CD4-positive, alpha-beta memory T cell (primary cell): ENCODE results near the gene FOXP1. TPM values are rescaled to one million over a fixed set of nuclear protein-coding genes. Genes with fewer than 3 reads are reported as not detected.

Experiments
- CTCF ChIA-PET: fragments of 350-600 bp; sonication (Branson Sonifier 250); formaldehyde crosslinking; loops from one replicate; lab custom pipeline; 2021; ENCODE audit warnings: inconsistent platforms; ENCODE audit not compliant: partially characterized antibody; lab: Charles Lee
- POLR2A ChIA-PET: fragments of 350-600 bp; sonication (Branson Sonifier 250); formaldehyde crosslinking; loops from one replicate; lab custom pipeline; 2021; ENCODE audit not compliant: partially characterized antibody; lab: Charles Lee
- DNase-seq, 5 donors: peaks; one replicate each; pipeline versions ENCODE4 v3.0.0 to v3.0.0-alpha.2; 2020 to 2022; ENCODE audit warnings: mixed read lengths in 1 of 5
- H3K27ac ChIP-seq: one replicate; pipeline ENCODE4 v1.7.0; 2013; ENCODE audit warnings: low read depth, low read length
- H3K27me3 ChIP-seq: 2 replicates; pipeline ENCODE4 v1.7.0; 2013; ENCODE audit warnings: mild to moderate bottlenecking, low read length, moderate library complexity; ENCODE audit not compliant: insufficient read depth
- H3K36me3 ChIP-seq: 2 replicates; pipeline ENCODE4 v1.7.0; 2013; ENCODE audit warnings: mild to moderate bottlenecking, low read length, moderate library complexity; ENCODE audit not compliant: insufficient read depth
- H3K4me1 ChIP-seq: 2 replicates; pipeline ENCODE4 v1.7.0; 2013; ENCODE audit warnings: mild to moderate bottlenecking, low read length, moderate library complexity; ENCODE audit not compliant: insufficient read depth
- H3K4me3 ChIP-seq, 2 donors: one replicate each; pipeline ENCODE4 v1.7.0; 2013; ENCODE audit warnings: low read length in 2 of 2, mild to moderate bottlenecking in 1 of 2
- H3K9me3 ChIP-seq, 2 donors: one replicate each; pipeline ENCODE4 v1.7.0; 2013; ENCODE audit warnings: low read length in 2 of 2, control low read depth in 1 of 2; ENCODE audit not compliant: control insufficient read depth in 1 of 2
- H3K27ac Mint-ChIP-seq, 7 donors: one replicate each; pipeline ENCODE4 v1.8.0; 2020 to 2021; ENCODE audit warnings: mixed read lengths in 7 of 7, mild to moderate bottlenecking in 6 of 7, inconsistent platforms in 3 of 7, moderate library complexity in 3 of 7
- H3K27me3 Mint-ChIP-seq, 2 donors: one replicate each; pipeline ENCODE4 v1.8.0; 2020 to 2021; ENCODE audit warnings: mixed read lengths in 2 of 2
- H3K36me3 Mint-ChIP-seq, 2 donors: one replicate each; pipeline ENCODE4 v1.8.0; 2020 to 2021; ENCODE audit warnings: mixed read lengths in 2 of 2, inconsistent platforms in 1 of 2, mild to moderate bottlenecking in 1 of 2
- H3K4me1 Mint-ChIP-seq, 4 donors: one replicate each; pipeline ENCODE4 v1.8.0; 2020 to 2021; ENCODE audit warnings: mixed read lengths in 4 of 4, mild to moderate bottlenecking in 1 of 4
- H3K4me3 Mint-ChIP-seq, 8 donors: one replicate each; pipeline ENCODE4 v1.8.0; 2020 to 2021; ENCODE audit warnings: mixed read lengths in 8 of 8, mild to moderate bottlenecking in 7 of 8, moderate library complexity in 6 of 8, inconsistent platforms in 3 of 8
- H3K9me3 Mint-ChIP-seq, 8 donors: one replicate each; pipeline ENCODE4 v1.8.0; 2020 to 2021; ENCODE audit warnings: mixed read lengths in 8 of 8, mild to moderate bottlenecking in 5 of 8, inconsistent platforms in 3 of 8, moderate library complexity in 1 of 8
- intact Hi-C: fragments of 100-400 bp; cut with micrococcal nuclease; formaldehyde crosslinking; loops from one replicate; pipeline ENCODE4 v1.15.1; 2023
- polyA plus RNA-seq, 2 donors: library from polyadenylated mRNA; unstranded; fragments of 300-500 nt; fragmentation: Illumina TruSeq; gene quantifications; one replicate each; pipeline ENCODE4 v1.2.3, GENCODE V29; 2021
- total RNA-seq, 2 experiments: library from RNA; stranded (reverse); gene quantifications; one replicate each; pipeline ENCODE4 v1.2.3, GENCODE V29; 2021

Gene FOXP1
- total and polyA plus RNA-seq, 4 experiments from 2014 or later, result 189 to 348 (median 279) TPM

DNA sequence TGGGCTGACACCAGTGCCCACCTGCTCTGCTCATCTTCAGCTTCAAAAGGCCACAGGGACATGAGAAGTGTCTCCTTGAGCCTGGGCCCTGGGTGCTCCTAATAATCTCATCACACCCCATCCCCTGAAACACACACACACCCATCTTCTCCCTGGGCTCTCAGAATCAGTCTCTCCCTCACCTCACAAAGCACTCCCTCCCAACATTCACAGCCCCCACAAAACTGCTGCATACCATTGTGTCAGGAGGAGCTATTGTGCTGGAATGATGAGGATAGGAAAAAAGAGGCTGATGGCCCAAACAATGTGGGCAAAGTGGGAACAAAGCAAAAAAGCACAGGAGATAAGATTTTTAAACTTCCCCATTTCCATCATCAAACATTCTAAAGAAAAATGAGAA, 16.8 kb downstream of the FOXP1 start:
- Histone ChIP-seq H3K27me3 (no peaks in the 10 kb centered on the region), H3K27ac (no peak overlapping the region), H3K36me3 (no peaks in the 10 kb centered on the region), H3K4me1 (no peaks in the 10 kb centered on the region), H3K9me3 (no peaks in the 10 kb centered on the region), H3K4me3 (no peak overlapping the region)
- no peak for DNase-seq
- peaks cover 0 to 5% (median under 1%) of the 10 kb centered on the region in 4 donors for H3K4me1 Mint-ChIP-seq
- H3K4me3 Mint-ChIP-seq, result no peak overlapping the region
- ChIA-PET POLR2A (no interaction called here), CTCF (interaction anchor here (1.5 kb wide), 1 partner anchor 15 kb away, joined by 3 read pairs; no protein-coding TSS in a partner anchor)
- no peaks in the 10 kb centered on the region for H3K27me3 Mint-ChIP-seq
- no peak overlapping the region for H3K27ac Mint-ChIP-seq
- intact Hi-C loops, result no loop called here
- peaks cover 3 to 14% of the 10 kb centered on the region in 2 donors for H3K36me3 Mint-ChIP-seq
- H3K9me3 Mint-ChIP-seq, result no peaks in the 10 kb centered on the region

DNA sequence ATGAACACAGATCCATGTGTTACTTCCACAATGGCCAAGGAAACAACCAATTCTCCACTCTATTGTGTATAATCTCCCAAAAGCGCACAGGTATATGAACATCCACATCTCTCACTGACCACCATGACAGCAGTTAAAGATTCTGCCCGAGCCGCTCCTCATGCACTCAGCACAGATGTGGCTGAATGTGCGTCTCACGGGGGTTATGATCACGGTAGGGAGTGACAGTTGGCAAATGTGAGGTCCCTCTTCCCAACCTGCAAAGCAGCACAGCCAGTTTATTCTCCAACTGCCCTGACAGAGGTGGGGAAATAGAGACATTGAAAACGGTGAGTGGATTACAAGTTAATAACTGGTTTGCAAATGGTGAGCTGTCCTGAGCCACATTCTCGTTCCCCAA, 17.6 kb downstream of the FOXP1 start:
- H3K36me3 ChIP-seq, result no peaks in the 10 kb centered on the region
- H3K4me3 ChIP-seq, result no peak overlapping the region
- H3K9me3 ChIP-seq, result no peaks in the 10 kb centered on the region
- Mint-ChIP-seq H3K4me1 (peaks cover 0 to 5% (median under 1%) of the 10 kb centered on the region in 4 donors), H3K27me3 (no peaks in the 10 kb centered on the region), H3K9me3 (no peaks in the 10 kb centered on the region), H3K36me3 (peaks cover 5 to 18% of the 10 kb centered on the region in 2 donors), H3K4me3 (no peak overlapping the region), H3K27ac (peak overlapping the region in 1 of 7 donors; percentile 14)
- H3K27ac ChIP-seq, result no peak overlapping the region
- intact Hi-C loops, result no loop called here
- no peaks in the 10 kb centered on the region for H3K4me1 ChIP-seq
- H3K27me3 ChIP-seq, result no peaks in the 10 kb centered on the region
- ChIA-PET CTCF (interaction anchor here (1.5 kb wide), 1 partner anchor 16 kb away, joined by 3 read pairs; no protein-coding TSS in a partner anchor), POLR2A (no interaction called here)
- DNase-seq, result no peak

DNA sequence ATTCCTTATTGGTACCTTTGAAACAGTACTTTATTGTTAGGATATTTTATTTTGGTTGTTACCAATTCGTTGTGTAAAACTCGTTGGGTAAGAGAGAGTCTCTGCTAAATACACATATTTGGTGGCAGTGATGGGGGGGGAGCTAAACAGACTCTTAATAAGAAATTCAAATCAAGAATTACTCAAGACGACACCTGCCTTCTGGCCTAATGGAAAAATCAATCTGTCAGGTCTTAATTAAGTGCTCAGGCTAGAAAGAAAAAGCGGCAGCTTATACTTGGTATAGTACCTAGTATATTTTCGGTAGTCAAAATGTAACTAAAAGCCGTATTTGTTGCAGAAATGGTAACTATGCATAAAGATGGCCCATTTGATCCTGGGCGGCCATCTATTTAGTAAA, 18.2 kb downstream of the FOXP1 start:
- Mint-ChIP-seq H3K4me1 (peaks cover 0 to 5% (median 2%) of the 10 kb centered on the region in 4 donors), H3K4me3 (no peak overlapping the region), H3K36me3 (peaks cover 8 to 24% of the 10 kb centered on the region in 2 donors), H3K27ac (no peak overlapping the region), H3K27me3 (no peaks in the 10 kb centered on the region), H3K9me3 (no peaks in the 10 kb centered on the region)
- DNase-seq, result no peak
- Histone ChIP-seq H3K4me3 (no peak overlapping the region), H3K4me1 (no peaks in the 10 kb centered on the region), H3K36me3 (no peaks in the 10 kb centered on the region), H3K27me3 (no peaks in the 10 kb centered on the region), H3K27ac (no peak overlapping the region), H3K9me3 (no peaks in the 10 kb centered on the region)
- intact Hi-C loops, result no loop called here
- CTCF ChIA-PET, result no interaction called here
- POLR2A ChIA-PET, result no interaction called here

DNA sequence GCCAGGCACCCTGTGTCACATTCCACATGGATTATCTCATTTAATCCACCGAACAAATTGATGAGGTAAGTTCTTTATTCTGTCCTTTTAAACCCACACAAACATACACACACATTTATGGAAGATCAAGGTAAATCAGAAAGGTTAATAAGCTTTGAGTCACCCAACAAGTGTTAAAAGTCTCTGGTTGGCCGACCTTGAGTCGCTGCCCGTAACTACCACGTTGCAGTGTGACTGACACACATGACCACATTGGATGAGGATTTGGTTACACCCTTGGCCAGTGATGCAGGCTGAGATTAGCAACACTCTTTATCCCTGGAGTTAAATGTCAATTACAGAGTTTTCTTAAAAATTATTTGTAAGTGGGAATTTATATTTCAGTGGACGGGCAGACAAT, 19.2 kb downstream of the FOXP1 start:
- H3K4me3 ChIP-seq, result no peak overlapping the region

DNA sequence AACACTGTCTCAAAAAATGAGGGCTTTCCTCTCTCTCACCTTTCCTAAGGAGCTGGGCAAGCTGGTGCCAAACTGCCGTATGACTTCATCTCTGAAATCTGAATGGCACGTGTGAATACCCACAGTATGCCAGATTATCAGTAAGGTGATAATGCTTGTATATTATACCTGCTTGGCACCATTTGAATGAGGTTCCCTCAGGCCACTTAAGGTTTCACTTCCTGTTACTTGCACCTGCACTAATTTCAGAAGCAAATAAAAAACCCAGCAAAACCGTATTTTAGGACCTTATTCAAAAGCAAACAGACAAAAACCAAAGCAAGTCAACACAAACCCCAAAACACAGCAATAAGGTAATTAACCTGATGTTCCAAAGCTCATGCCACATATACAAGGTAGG, 19.7 kb downstream of the FOXP1 start:
- H3K36me3 ChIP-seq, result no peaks in the 10 kb centered on the region
- no peak for DNase-seq
- no peak overlapping the region for H3K27ac ChIP-seq
- Mint-ChIP-seq H3K4me1 (peaks cover 0 to 5% (median 2%) of the 10 kb centered on the region in 4 donors), H3K36me3 (peaks cover 8 to 27% of the 10 kb centered on the region in 2 donors), H3K4me3 (no peak overlapping the region), H3K9me3 (no peaks in the 10 kb centered on the region), H3K27me3 (no peaks in the 10 kb centered on the region), H3K27ac (no peak overlapping the region)
- ChIA-PET POLR2A (no interaction called here), CTCF (no interaction called here)
- intact Hi-C loops, result no loop called here
- no peaks in the 10 kb centered on the region for H3K4me1 ChIP-seq
- no peak overlapping the region for H3K4me3 ChIP-seq
- H3K9me3 ChIP-seq, result no peaks in the 10 kb centered on the region
- H3K27me3 ChIP-seq, result no peaks in the 10 kb centered on the region

More for the DNA sequence above, 19.2 kb downstream of the FOXP1 start:
- Histone ChIP-seq H3K27ac (no peak overlapping the region), H3K36me3 (no peaks in the 10 kb centered on the region), H3K9me3 (no peaks in the 10 kb centered on the region), H3K27me3 (no peaks in the 10 kb centered on the region), H3K4me1 (no peaks in the 10 kb centered on the region)
- Mint-ChIP-seq H3K27me3 (no peaks in the 10 kb centered on the region), H3K4me3 (no peak overlapping the region), H3K36me3 (peaks cover 8 to 27% of the 10 kb centered on the region in 2 donors), H3K27ac (no peak overlapping the region), H3K9me3 (no peaks in the 10 kb centered on the region), H3K4me1 (peaks cover 0 to 5% (median 2%) of the 10 kb centered on the region in 4 donors)
- POLR2A ChIA-PET, result no interaction called here
- intact Hi-C loops, result no loop called here
- DNase-seq, result no peak
- CTCF ChIA-PET, result no interaction called here

DNA sequence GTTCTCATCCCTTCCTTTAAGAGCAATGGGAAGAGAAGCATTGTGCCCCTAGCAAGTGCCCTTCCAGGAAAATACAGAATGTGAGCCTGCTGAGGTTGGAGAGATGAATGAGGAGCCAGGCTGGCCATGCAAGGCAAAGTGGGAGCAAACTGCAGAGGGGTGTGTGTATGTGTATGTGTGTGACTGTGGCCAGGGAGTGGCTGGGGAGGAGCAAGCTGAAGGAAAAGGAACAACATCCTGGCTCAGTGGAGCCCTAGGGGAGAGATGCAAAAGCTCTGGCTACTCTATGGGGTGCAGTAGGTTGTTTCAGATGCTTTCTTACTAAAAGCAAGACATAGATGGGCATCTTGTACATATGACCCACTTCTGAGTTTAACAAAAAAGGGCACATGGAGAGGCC, 20.6 kb downstream of the FOXP1 start:
- POLR2A ChIA-PET, result no interaction called here
- H3K4me1 Mint-ChIP-seq, result peaks cover 0 to 3% (median 2%) of the 10 kb centered on the region in 4 donors
- H3K27ac Mint-ChIP-seq, result peak overlapping the region in 1 of 7 donors; percentile 3
- Histone ChIP-seq H3K9me3 (no peaks in the 10 kb centered on the region), H3K4me1 (no peaks in the 10 kb centered on the region), H3K27me3 (no peaks in the 10 kb centered on the region), H3K36me3 (no peaks in the 10 kb centered on the region), H3K27ac (no peak overlapping the region), H3K4me3 (no peak overlapping the region)
- no peaks in the 10 kb centered on the region for H3K27me3 Mint-ChIP-seq
- no peak overlapping the region for H3K4me3 Mint-ChIP-seq
- intact Hi-C loops, result no loop called here
- H3K9me3 Mint-ChIP-seq, result no peaks in the 10 kb centered on the region
- no peak for DNase-seq
- CTCF ChIA-PET, result no interaction called here
- H3K36me3 Mint-ChIP-seq, result peaks cover 8 to 29% of the 10 kb centered on the region in 2 donors

DNA sequence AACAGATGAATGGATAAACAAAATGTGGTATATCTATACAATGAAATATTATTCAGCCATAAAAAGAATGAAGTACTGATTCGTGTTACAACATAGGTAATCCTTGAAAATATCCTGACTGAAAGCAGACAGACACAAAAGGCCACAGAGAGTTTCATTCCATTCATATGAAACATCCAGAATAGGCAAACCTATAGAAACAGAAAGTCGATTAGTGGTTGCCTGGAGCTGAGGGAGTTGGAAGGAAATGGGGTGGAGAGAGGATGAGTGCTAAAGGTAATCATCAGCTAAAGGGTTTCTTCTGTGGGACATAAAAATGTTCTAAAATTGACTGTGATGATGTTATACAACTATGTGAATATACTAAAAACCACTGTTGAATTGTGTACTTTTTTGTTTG, 22.9 kb downstream of the FOXP1 start:
- Mint-ChIP-seq H3K9me3 (no peaks in the 10 kb centered on the region), H3K27ac (no peak overlapping the region), H3K36me3 (peaks cover 6 to 22% of the 10 kb centered on the region in 2 donors), H3K4me1 (peaks cover 0 to 3% (median under 1%) of the 10 kb centered on the region in 4 donors), H3K27me3 (no peaks in the 10 kb centered on the region), H3K4me3 (peak overlapping the region in 1 of 8 donors; percentile 29)
- no peaks in the 10 kb centered on the region for H3K9me3 ChIP-seq
- no peaks in the 10 kb centered on the region for H3K36me3 ChIP-seq
- no peak for DNase-seq
- no peaks in the 10 kb centered on the region for H3K27me3 ChIP-seq
- H3K27ac ChIP-seq, result no peak overlapping the region
- intact Hi-C loops, result no loop called here
- ChIA-PET POLR2A (no interaction called here), CTCF (interaction anchor here (0.9 kb wide), 1 partner anchor 29 kb away, joined by 3 read pairs; no protein-coding TSS in a partner anchor)
- H3K4me1 ChIP-seq, result no peaks in the 10 kb centered on the region
- H3K4me3 ChIP-seq, result no peak overlapping the region
